GM19324 (cell line): ENCODE measurements around the gene ZNF511.
A peak's percentile ranks its signal among the peaks of the same experiment; 100 is the strongest.
"Not testable (repeated sequence)": the region's sequence is repeated elsewhere in the genome, so short reads cannot be mapped to it uniquely, and the experiment has no call there.

Source experiments
- ATAC-seq: cut with Tn5 transposase; IDR thresholded peaks from one replicate; pipeline ENCODE4 v1.9.1; 2021; ENCODE audit warnings: mild to moderate bottlenecking, moderate library complexity; ENCODE audit not compliant: unreplicated experiment, low FRiP score

ZNF511 gene, protein sequence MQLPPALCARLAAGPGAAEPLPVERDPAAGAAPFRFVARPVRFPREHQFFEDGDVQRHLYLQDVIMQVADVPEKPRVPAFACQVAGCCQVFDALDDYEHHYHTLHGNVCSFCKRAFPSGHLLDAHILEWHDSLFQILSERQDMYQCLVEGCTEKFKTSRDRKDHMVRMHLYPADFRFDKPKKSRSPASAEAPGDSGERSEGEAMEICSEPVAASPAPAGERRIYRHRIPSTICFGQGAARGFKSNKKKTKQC

DNA sequence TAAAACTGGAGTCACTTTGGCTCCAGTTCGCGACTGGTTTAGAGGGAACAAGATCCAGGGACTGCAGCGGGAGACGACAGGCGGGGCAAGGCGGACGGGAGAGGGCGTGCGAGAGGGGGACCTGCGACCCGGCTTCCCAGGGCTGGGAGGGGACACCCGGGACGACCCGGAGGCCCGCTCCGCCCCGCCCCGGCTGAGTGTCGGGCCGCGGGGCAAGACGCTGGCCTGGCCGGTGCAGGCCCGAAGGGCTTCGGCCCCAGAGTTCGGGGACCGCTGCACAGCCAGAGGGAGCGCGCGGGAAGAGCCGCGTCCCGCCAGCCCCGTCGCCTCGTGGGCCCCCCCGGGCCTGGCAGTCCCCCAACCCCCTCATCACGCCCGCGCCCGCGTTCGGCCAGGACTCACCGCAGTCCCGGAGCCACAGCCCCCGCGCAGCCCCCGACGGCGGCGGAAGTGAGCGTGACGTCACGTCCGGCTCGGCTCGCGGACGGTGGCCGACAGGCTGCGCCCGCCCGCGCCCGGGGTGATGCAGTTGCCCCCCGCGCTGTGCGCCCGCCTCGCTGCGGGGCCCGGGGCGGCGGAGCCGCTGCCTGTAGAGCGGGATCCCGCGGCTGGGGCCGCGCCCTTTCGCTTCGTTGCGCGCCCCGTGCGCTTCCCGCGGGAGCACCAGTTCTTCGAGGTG is at the start of gene ZNF511, which contains the start of gene TUBGCP2:
ZNF511 (plus strand) TSS at position 494 of the 679 bp plus-strand sequence; CDS start at position 524, 30 bp downstream.
TUBGCP2 (minus strand) TSS at position 452 of the 679 bp plus-strand sequence. CDS start 5,931 bp downstream, outside the sequence.
- peak; percentile 87 for ATAC-seq

DNA sequence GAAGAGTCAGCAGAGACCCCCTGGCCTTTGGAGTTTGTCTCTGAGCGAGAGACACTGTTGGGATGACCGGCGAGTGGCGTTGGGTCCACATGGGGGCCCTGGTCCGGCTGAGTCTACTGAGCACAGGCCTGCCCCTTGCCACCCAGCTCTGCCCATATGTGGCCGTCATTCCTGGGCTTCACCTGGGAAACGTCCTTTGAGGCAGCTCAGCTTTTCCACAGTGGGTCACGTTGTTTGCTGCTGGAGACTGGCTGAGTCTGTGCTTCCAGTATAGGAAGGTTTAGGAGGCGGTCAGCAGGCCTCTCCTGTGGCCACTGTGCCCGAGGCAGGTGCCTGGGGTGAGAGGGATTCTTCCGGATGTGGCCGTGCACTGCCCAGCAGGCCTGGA is 49.1 kb upstream of the ZNF511 start:
- no peak for ATAC-seq

DNA sequence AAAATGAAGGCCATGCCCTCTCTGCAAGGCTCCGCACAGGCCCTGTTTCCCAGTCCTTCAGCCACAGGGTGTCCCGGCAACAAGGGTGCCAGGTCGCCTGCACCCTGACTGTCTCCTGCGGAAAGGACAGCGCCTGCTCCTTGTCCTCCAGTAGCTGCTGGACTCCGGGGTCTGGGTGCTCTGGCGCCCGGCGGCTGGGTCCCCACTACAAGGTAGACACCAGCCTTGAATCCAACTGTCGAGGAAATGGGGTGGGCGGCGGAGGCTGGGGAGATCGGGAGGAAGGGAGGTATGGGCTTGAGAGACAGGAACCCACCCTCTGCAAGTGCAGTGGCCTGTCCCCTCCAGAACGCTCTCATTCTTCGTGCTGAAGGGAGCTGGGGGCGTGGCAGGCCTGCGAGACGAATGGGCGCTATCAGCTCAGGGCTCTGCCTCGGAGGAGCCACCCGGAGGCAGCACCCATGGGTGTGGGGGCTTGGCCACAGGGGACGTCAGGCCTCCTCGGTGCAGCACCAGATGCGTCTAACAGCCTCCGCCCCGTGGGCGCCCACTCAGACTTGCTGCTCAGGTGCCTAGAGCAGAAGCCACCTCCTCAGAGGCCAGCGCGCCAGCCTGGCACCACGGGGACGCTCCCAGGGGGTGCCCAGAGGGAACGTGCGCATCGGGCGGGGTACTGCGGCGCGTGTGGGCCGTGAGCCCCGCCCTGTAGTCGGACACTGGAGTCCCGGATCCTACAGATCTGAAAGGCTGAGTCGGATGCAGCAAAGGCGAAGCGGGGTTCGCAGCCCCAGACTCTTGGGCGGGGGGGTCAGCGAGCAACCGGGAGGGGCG is 47.6 kb upstream of the ZNF511 start:
- ATAC-seq = peak; percentile 42

DNA sequence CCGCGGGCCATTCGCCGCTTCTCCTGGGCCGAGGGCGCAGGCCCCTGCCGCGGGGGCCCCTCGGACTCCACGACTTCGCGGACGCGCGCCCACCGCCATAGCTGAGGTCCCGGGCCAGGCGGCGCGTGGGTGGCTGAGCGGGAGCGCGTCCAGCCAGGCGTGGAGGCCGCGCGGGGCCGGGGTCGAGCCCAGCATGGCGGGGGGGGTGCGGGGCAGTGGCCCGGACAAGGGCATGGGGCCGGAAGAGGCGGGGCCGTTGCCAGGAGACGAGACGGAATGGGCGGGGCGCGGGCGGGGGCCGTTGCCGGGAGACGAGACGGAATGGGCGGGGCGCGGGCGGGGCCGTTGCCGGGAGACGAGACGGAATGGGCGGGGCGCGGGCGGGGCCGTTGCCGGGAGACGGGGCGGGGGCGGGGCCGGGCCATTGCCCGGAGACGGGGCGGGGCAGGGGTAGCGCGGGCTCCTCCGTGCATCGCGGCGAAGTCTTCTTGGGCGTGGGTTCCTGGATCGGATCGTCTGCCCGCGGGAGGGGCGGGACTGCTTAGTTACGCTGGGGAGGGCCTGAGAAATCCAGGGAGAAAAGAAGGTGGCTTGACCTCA is 46.9 kb upstream of the ZNF511 start:
- ATAC-seq = peak; percentile 69

DNA sequence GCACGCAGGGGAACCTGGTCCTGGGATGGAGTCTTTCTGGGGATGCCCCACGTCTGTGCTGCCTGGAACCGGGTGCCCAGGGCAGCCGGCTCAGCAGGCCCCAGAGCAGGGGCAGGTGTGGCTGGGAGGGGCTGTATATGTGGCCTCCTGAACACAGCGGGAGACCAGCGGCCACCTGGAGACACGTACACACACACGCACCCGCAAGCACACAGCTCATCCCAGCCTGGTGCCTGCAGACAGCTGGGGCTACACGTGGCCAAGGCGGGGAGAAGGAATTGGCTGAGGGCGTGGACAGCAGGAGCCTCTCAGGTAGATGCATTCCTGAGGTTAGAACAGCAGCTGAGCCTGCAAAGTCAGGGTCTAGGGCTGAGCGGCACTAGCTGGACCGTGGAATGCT is 46.0 kb upstream of the ZNF511 start:
- no peak for ATAC-seq

DNA sequence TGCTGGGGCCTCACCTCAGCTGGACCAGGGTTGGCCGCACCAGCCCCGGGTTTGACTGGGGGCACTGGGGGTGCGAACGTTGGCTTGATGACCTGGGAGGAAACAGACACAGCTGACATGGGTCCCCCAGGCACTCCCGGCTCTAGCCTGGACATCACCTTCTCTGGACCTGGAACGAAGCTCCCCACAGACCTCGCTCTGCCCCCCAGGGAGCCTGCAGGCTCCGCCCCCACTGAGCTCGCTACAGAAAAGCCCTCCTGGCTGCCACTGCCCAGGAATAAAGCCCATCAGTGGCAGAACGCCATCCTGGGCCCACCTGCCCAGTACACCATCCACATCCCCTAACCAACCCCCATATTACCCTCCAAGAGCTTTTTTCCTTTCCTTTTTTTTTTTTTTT is 45.0 kb upstream of the ZNF511 start:
- ATAC-seq = no peak

DNA sequence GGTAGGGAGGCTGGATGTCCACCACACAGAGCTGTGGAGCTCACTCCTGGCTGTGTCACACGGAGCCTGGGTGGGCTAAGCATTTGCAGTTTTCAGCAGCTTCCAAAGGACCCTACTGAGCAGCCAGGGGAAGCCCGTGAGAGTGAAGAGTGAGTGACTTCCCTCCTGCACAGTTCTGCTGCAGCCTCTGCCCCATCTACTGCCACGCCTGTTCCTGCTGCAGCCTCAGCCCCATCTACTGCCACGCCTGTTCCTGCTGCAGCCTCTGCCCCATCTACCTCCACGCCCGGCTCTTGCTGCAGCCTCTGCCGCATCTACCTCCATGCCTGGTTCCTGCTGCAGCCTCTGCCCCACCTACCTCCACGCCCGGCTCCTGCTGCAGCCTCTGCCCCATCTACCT is 44.3 kb upstream of the ZNF511 start:
- ATAC-seq = no peak

DNA sequence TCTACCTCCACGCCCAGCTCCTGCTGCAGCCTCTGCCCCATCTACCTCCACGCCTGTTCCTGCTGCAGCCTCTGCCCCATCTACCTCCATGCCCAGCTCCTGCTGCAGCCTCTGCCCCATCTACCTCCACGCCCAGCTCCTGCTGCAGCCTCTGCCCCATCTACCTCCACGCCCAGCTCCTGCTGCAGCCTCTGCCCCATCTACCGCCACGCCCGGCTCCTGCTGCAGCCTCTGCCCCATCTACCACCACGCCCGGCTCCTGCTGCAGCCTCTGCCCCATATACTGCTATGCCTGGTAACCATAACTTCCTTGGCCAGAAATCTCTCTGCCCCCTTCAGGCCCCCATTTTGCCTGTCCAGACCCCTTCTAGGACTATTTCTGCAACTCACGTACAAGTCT is 43.7 kb upstream of the ZNF511 start:
- not testable (repeated sequence) for ATAC-seq

DNA sequence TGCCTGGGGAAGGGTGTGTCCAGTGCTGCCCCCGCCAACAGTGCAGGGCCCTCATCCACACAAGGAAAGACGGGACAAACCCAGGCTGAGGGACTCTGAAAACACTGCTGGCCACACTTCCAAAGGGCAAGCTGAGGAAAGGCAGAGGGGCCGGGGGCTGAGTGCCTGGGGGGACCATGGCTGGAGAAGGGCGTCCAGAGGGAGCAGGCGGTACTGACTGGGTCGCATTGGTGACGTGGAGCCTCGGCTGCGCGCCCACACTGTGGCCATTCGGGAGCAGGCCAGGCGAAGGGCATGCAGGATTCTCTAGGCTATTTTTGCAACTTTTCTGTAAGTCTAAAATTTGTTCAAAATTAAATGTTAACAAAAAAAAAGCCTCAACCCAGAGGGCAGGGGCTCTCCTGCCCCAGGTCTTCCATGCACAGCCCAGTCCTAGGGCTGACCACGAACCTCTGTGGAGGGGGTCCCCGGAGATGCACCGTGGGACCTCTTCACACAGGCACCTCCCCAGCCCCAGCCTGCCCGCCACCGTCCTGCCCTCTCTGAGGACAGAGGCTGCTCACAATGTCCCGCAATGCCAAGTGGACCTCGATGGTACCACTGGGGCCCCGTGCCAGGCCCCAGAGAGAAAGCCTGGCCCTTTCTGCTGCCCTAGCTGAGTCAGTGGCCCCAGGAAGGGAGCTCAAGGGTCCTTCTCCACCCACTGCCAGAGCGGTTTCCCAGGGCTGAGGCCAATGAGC is 42.5 kb upstream of the ZNF511 start:
- no peak for ATAC-seq

DNA sequence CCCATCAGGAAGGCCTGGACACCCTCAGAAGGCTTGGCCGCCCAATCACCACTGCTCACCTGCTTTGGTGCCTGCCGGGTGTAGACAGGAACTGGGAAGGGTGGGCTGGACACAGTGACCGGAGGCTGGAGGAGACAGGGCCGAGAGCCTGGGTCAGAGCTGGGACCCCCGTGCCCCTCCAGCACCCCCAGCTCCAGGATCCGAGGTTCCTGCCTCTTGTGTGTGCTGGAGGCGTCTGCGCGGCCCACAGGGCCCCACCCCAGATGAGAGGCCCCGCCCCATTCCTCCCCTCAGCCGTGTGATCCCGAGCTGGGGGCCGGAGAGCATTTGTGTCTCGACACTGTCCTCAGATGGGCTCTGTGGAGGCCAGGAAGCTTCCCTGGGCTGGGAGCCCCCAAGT is 41.4 kb upstream of the ZNF511 start:
- no peak for ATAC-seq

DNA sequence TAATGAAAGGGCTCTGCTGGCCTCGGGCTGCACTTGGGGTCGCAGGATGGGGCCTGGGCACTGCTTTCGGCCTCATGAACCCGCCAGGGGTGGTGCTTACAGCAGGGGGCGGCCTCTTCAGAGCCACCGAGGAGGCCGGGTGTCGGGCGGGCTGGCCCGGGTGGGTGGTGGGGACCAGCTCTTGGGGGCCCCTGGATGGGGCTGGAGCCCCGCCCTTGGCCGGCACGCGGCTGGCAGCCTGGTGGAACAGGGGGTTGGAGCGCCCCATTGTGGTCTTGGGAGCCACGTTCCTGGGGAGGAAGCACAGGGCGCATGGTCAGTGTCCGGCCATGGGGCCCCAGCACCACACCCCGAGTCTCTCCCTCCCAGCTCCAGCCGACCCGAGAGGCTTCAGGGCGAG is 40.9 kb upstream of the ZNF511 start:
- no peak for ATAC-seq

DNA sequence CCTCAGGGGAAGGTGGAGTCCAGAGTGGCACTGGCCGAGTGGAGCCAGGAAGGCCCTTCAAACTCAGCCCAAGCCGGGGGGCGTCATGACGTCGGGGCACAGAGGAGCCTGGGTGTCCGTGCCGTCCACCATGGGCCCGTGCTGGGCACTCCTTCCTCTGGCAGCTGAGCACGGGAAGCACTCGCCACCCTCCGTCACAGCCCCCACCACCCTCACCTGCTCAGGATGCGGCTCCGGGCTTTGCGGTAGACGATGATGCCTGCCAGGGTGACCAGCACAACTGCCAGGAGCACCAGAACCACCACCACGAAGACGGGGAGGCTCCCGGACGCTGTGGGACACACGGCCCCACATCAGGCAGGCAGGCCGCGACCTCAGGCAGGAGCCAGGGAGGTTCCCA is 40.2 kb upstream of the ZNF511 start:
- no peak for ATAC-seq

DNA sequence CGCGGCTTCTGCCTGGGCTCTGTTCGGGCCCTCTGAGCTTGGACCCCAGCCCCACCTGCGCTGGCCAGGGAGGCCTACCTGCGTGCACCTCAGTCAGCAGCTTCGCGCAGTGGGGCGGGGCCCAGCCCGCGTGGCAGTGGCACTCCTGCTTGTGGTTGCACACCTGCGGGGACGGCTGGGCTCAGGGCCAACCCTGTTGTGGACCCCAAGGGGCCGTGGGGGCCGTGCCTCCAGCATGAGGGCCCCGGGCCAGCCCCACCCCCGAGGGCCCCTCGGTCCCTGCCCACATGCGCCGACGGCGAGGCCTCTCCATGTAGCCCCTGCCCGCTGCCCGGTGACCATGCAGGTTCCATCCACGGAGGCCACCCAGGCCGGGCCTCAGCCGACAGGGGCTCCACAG is 39.3 kb upstream of the ZNF511 start:
- no peak for ATAC-seq

DNA sequence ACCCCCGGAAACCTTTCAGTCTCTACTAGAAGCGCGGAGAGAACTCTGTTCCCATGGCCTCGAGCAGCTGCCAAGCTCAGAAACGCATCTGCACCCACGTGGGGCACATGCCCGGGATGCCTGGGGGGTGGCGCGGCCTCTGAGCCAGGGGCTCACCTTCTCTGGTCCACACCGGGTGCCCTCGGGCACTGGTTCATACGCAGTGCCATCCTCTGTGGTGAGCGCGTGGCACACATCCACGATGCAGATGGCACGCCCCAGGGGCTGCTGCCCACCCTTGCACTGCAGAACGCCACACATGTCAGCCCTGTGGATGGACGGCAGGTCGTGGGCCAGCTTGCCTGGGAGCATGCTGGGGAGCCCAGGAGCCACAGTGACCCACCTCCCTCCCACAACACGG is 38.5 kb upstream of the ZNF511 start:
- no peak for ATAC-seq

DNA sequence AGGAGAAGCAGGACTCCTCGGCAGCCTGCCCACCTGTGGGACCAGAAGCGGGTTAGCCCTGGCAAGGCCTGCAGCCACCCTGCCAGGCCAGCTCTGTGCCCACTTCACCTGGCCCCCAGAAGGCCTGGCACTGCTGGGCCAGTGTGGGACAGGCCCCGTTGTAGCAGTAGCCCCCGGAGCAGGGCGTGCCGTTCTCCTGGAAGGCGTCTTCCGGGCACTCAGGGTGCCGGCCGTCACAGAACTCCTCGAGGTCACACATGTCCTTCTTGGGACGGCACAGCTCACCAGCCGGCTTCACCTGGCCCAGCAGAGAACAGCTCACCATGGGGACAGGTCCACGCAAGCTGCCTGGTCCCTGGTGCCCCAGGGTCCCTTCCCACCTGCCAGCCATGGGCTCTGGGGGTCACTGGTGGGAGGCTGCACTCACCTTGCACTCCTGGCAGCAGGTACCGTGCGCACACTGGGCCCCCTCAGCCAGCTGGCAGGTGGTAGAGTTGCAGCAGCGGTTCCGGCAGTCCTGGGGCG is 37.9 kb upstream of the ZNF511 start:
- ATAC-seq = no peak

DNA sequence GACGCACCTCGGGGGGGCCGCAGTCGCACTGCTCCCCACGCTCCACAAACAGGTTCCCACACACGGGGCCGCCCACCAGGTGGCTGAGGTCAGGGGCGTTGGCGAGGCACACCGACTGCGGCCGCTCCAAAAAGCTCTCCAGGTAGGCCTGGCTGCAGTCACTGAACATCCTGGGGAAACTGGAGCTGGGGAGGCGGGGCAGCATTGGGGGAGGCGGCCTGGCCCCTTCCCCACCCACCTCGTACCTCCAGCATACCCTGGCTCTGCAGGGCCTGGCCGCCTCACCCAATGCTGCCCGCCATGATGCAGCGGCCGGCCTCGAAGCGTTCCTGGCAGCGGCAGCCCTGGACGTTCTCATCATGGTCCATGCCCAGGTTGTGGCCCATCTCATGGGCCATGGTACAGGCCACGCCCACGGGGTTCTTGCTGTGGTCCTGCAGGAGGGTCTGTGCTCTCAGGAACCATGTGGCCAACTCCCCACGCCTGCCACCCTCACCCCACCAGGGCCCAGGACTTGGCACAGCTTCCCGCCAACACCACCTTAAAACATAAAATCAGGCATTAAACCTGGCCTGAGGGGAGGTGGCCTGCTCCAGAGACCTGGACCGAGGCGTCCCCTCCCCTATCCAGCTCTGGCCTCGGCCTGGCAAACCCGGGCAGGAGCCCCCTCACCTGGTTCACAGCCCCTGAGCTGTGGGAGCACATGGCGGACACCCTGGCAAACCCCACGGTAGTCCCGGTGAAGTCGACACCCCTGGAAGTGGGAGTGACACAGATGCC is 37.0 kb upstream of the ZNF511 start:
- ATAC-seq = no peak

DNA sequence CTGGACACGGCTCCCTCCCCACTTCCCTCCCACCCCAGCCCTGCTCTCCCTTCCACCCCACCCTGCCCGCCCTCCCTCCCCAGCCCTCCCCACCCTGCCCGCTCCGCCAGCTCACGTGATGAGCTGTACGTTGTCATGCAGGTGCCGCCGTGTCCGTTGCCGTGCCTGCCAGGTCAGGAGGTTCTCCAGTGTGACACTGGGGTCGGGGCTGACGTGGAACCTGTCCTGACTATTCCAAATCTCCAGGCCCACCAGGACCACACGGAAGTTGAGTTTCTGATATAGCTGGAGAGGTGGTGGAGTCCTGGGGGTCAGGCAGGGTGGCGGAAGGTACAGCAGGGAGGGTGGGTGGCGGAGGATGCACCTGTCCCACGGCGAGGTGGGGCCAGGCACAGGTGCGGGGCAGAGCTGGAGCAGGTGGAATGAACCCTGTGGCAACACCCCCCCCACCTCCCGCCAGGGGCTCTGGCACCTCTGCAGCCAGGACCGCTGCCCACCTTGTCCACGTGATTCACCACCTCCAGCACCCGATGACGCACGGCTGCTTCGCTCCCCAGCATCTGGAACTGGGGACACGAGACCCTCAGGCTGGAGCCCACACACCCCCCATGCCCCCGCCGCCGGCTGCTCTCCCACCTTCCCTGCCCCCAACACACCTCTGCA is 36.3 kb upstream of the ZNF511 start:
- no peak for ATAC-seq

DNA sequence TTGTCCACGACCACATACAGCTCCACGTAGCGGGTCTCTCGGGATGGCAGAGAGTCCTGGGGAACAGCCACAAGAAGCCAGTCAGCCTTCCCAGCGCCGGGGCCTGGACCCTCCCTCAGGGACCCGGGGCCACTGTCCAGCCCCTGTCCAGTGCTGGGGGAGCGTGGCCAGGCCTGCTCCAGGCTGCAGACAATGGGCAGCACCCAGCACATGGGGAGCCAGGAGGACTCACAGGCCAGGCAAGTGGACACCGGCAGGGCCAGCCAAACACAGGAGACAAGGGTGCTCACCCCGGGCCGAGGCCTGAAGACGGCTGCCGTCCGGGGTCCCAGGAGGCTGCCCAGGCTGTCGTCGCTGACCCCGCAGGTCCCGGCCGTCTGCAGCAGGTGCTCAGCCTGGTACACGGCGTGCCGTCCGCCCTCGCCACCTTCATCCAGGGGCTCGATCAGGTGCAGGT is 35.7 kb upstream of the ZNF511 start:
- ATAC-seq = no peak
